Measurements from ENCODE around the gene PABPN1L. TPM values are rescaled to one million over a fixed set of nuclear protein-coding genes. Genes with fewer than 3 reads are reported as not detected.

Gene PABPN1L, protein sequence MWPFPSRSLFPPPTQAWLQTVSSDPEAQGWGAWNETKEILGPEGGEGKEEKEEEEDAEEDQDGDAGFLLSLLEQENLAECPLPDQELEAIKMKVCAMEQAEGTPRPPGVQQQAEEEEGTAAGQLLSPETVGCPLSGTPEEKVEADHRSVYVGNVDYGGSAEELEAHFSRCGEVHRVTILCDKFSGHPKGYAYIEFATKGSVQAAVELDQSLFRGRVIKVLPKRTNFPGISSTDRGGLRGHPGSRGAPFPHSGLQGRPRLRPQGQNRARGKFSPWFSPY
- total RNA-seq (2022; extraction: Qiagen RNA extraction; ENCODE audit: low read depth), result not detected in 5 replicates

DNA sequence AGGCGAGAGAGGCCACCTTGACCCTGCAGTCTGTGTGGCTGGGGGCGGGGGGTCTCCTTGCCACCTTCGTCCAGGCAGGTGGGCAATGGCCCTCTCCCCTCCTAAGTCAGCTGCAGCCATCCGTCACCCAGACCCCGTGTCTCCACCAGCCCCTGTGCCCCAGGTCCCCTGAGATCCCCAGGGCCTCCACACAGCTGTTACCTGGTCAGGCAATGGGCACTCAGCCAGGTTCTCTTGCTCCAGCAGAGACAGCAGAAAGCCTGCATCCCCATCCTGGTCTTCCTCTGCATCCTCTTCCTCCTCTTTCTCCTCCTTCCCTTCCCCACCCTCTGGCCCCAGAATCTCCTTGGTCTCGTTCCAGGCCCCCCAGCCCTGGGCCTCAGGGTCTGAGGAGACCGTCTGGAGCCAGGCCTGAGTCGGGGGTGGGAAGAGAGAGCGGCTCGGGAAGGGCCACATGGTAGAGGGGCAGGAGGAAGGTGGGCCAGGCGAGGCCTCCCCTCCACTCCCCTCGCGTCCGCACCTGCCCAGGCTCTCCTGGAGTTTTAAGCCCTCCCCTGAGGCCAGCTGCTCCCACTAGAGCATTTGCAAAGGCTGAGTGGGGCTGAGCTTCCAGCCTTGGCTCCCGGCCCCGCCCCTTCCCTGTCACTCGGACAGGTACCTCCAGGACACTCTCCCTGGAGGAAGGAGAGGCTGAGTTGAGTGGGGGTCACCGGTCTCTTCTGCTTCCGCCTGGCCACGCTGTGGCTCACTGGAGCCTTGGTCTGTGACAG, at the start of gene PABPN1L:
Gene PABPN1L, minus strand, starts transcription at position 510 of the 770 bp plus-strand sequence. Its CDS starts 54 bp downstream, at position 456.

DNA sequence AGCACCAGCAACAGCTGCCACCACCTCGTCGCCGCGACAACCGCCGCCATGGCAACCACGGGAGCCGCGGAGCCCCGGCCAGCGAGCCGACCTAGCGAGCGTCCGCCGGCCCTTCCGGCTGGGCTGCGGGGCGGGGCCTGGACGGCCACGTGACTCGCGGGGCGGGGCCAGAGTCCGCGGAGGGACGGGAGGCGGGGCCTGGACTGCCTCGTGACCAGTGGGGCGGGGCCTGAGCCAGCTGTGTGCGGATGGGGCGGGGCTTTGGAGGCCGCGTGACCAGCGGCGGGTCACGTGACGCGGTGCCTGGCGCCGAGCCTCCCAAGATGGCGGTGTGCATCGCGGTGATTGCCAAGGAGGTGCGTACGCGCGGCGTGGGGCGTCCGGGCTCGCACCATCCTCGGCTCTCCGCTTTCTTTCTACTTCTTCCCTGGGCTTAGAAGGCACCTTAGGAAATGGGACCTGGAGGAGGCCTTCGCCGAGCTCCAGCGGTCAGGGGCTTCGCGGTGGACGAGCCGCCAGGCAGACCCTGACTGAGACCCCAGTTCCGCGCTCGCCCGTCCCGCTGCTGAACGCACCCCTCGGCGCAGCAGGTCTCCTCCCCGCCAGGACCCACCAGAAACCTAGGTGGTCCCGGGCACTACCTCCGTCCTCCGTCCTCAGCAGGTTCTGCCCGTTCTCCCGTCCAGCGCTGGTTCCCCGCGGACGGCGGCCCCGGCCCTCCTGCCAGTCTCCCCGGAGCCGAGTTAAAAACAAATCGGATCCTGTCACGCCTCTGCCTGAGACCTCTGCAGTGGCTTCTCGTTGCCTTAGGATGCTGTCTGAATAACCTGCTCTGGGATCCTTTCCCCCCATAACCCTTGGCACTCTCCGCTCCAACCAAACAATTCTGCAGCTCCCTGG, 9.4 kb downstream of the PABPN1L start, which contains the start of the genes GALNS and TRAPPC2L:
Gene GALNS, minus strand, starts transcription at position 120 of the 900 bp plus-strand sequence. Its CDS starts 70 bp downstream, at position 50.
Gene TRAPPC2L, plus strand, starts transcription at position 300 of the 900 bp plus-strand sequence. Its CDS starts 24 bp downstream, at position 324.

Other genes with a start within 250 kb of the PABPN1L start
- not detected in 5 replicates for gene IL17C, start 228.1 kb downstream of the PABPN1L start, total RNA-seq (2022; extraction: Qiagen RNA extraction; ENCODE audit: low read depth)
- gene CYBA, start 215.6 kb downstream of the PABPN1L start, total RNA-seq (2022; extraction: Qiagen RNA extraction; ENCODE audit: low read depth), result 267 to 301 TPM (median 293 TPM) in 5 replicates
- 16.6 to 23.1 TPM (median 20.2 TPM) in 5 replicates for gene MVD, start 203.6 kb downstream of the PABPN1L start, total RNA-seq (2022; extraction: Qiagen RNA extraction; ENCODE audit: low read depth)
- gene SNAI3, start 180.2 kb downstream of the PABPN1L start, total RNA-seq (2022; extraction: Qiagen RNA extraction; ENCODE audit: low read depth), result 0.08 to 0.32 TPM (median 0.17 TPM) in 4 of 5 replicates, not detected in the other
- gene RNF166, start 160.3 kb downstream of the PABPN1L start, total RNA-seq (2022; extraction: Qiagen RNA extraction; ENCODE audit: low read depth), result 11.3 to 17.7 TPM (median 17.4 TPM) in 5 replicates
- 25.4 to 36.2 TPM (median 33.3 TPM) in 5 replicates for gene CTU2, start 160.2 kb downstream of the PABPN1L start, total RNA-seq (2022; extraction: Qiagen RNA extraction; ENCODE audit: low read depth)
- gene PIEZO1, start 81.4 kb downstream of the PABPN1L start, total RNA-seq (2022; extraction: Qiagen RNA extraction; ENCODE audit: low read depth), result 110 to 147 TPM (median 137 TPM) in 5 replicates
- 25.6 to 32.0 TPM (median 29.9 TPM) in 5 replicates for gene CDT1, start 62.9 kb downstream of the PABPN1L start, total RNA-seq (2022; extraction: Qiagen RNA extraction; ENCODE audit: low read depth)
- 310 to 457 TPM (median 407 TPM) in 5 replicates for gene APRT, start 54.7 kb downstream of the PABPN1L start, total RNA-seq (2022; extraction: Qiagen RNA extraction; ENCODE audit: low read depth)
- gene GALNS, start 9.7 kb downstream of the PABPN1L start, total RNA-seq (2022; extraction: Qiagen RNA extraction; ENCODE audit: low read depth), result 33.8 to 47.9 TPM (median 47.0 TPM) in 5 replicates
- 101 to 127 TPM (median 106 TPM) in 5 replicates for gene TRAPPC2L, start 9.5 kb downstream of the PABPN1L start, total RNA-seq (2022; extraction: Qiagen RNA extraction; ENCODE audit: low read depth)
- 0.27 to 0.81 TPM (median 0.43 TPM) in 5 replicates for gene CBFA2T3, start 110.5 kb upstream of the PABPN1L start, total RNA-seq (2022; extraction: Qiagen RNA extraction; ENCODE audit: low read depth)
- 17.7 to 19.2 TPM (median 18.1 TPM) in 5 replicates for gene ACSF3, start 227.2 kb upstream of the PABPN1L start, total RNA-seq (2022; extraction: Qiagen RNA extraction; ENCODE audit: low read depth)